Trophoblast cell (in vitro differentiated cells and primary cell): ENCODE measurements around the gene CDK6.

Experiments used
- DNase-seq, 2 donors: peaks; one replicate each; pipeline ENCODE4 v3.0.0-alpha.2; 2016
- H2AFZ ChIP-seq: 2 replicates; pipeline ENCODE4 v1.6.1; 2013; ENCODE audit warnings: low read length, moderate library complexity, mild to moderate bottlenecking; ENCODE audit not compliant: insufficient read depth, poor library complexity
- H2AK5ac ChIP-seq: 2 replicates; pipeline ENCODE4 v1.6.1; 2013; ENCODE audit warnings: mild to moderate bottlenecking, low read length
- H2BK120ac ChIP-seq: 2 replicates; pipeline ENCODE4 v1.6.1; 2013; ENCODE audit warnings: low read length, mild to moderate bottlenecking, moderate library complexity; ENCODE audit not compliant: insufficient read depth, poor library complexity
- H2BK12ac ChIP-seq: 2 replicates; pipeline ENCODE4 v1.6.1; 2013; ENCODE audit warnings: mild to moderate bottlenecking, low read length, moderate library complexity
- H2BK5ac ChIP-seq: 2 replicates; pipeline ENCODE4 v1.6.1; 2013; ENCODE audit warnings: low read length, low read depth, moderate library complexity, mild to moderate bottlenecking; ENCODE audit not compliant: poor library complexity
- H3K14ac ChIP-seq: 2 replicates; pipeline ENCODE4 v1.6.1; 2013; ENCODE audit warnings: mild to moderate bottlenecking, low read length
- H3K18ac ChIP-seq: 2 replicates; pipeline ENCODE4 v1.6.1; 2013; ENCODE audit warnings: mild to moderate bottlenecking, low read length
- H3K23ac ChIP-seq: 2 replicates; pipeline ENCODE4 v1.6.1; 2013; ENCODE audit warnings: low read length
- H3K27ac ChIP-seq: 2 replicates; pipeline ENCODE4 v1.5.1; 2013; ENCODE audit warnings: low read depth, mild to moderate bottlenecking, inconsistent platforms, low read length, moderate library complexity
- H3K27me3 ChIP-seq: 2 replicates; pipeline ENCODE4 v1.6.1; 2013; ENCODE audit warnings: inconsistent platforms, mild to moderate bottlenecking, low read length, moderate library complexity; ENCODE audit not compliant: insufficient read depth
- H3K36me3 ChIP-seq, 2 experiments: 1 replicate in 1 of 2; 2 replicates in 1 of 2; pipeline ENCODE4 v1.6.1; 2013; ENCODE audit warnings: low read length in 2 of 2, mild to moderate bottlenecking in 2 of 2, moderate library complexity in 1 of 2; ENCODE audit not compliant: insufficient read depth in 2 of 2, control insufficient read depth in 1 of 2
- H3K4ac ChIP-seq: 2 replicates; pipeline ENCODE4 v1.6.1; 2013; ENCODE audit warnings: low read depth, mild to moderate bottlenecking, low read length, moderate library complexity
- H3K4me1 ChIP-seq, 2 experiments: 1 replicate in 1 of 2; 2 replicates in 1 of 2; pipeline ENCODE4 v1.6.1; 2013; ENCODE audit warnings: low read length in 2 of 2, mild to moderate bottlenecking in 2 of 2, moderate library complexity in 1 of 2; ENCODE audit not compliant: insufficient read depth in 2 of 2, control insufficient read depth in 1 of 2
- H3K4me2 ChIP-seq: 2 replicates; pipeline ENCODE4 v1.6.1; 2013; ENCODE audit warnings: inconsistent platforms, mild to moderate bottlenecking, low read length, moderate library complexity
- H3K4me3 ChIP-seq: 2 replicates; pipeline ENCODE4 v1.5.1; 2013; ENCODE audit warnings: mild to moderate bottlenecking, low read depth, low read length, inconsistent platforms
- H3K79me1 ChIP-seq: one replicate; pipeline ENCODE4 v1.6.1; 2013; ENCODE audit warnings: low read length
- H3K79me2 ChIP-seq: 2 replicates; pipeline ENCODE4 v1.6.1; 2013; ENCODE audit warnings: low read length, mild to moderate bottlenecking; ENCODE audit not compliant: control insufficient read depth, insufficient read depth, poor library complexity
- H3K9ac ChIP-seq: 2 replicates; pipeline ENCODE4 v1.6.1; 2013; ENCODE audit warnings: mild to moderate bottlenecking, low read length
- H3K9me3 ChIP-seq: 2 replicates; pipeline ENCODE4 v1.6.1; 2013; ENCODE audit warnings: low read depth, mild to moderate bottlenecking, control low read depth, inconsistent platforms, low read length; ENCODE audit not compliant: insufficient read depth
- H4K12ac ChIP-seq: 2 replicates; pipeline ENCODE4 v1.6.1; 2013; ENCODE audit warnings: low read depth, mild to moderate bottlenecking, low read length, moderate library complexity
- H4K8ac ChIP-seq: 2 replicates; pipeline ENCODE4 v1.6.1; 2013; ENCODE audit warnings: low read depth, mild to moderate bottlenecking, low read length, moderate library complexity
- H4K91ac ChIP-seq: one replicate; pipeline ENCODE4 v1.6.1; 2013; ENCODE audit warnings: low read depth, mild to moderate bottlenecking, low read length, moderate library complexity
- WGBS: extraction: QIAGEN DNeasy Blood & Tissue Kit; methylation state at CpG from one replicate; pipeline ENCODE4 v1.1.7; 2013; ENCODE audit warnings: missing lambda C conversion rate; ENCODE audit not compliant: insufficient read length, insufficient coverage; ENCODE audit errors: extremely low coverage; 5-methylcytosine and 5-hydroxymethylcytosine counted together

CDK6 gene

GRCh38 chr7:92875719-92876118, 39.3 kb upstream of the CDK6 start:
- peaks cover 3 to 10% of the 10 kb centered on the region in 2 experiments for H3K4me1 ChIP-seq
- no peak overlapping the region for H3K23ac ChIP-seq
- no peak overlapping the region for H3K4me3 ChIP-seq
- H2BK120ac ChIP-seq, result no peak overlapping the region
- H3K4me2 ChIP-seq, result no peak overlapping the region
- H2AFZ ChIP-seq, result no peak overlapping the region
- no peaks in the 10 kb centered on the region for H3K36me3 ChIP-seq
- H4K12ac ChIP-seq, result no peak overlapping the region
- DNase-seq, result peak in 1 of 2 donors; percentile 11
- H3K27ac ChIP-seq, result no peak overlapping the region
- H3K18ac ChIP-seq, result peak overlapping the region; percentile 51
- no CpG with 5 or more reads among the region's 2 CpGs for WGBS
- H3K27me3 ChIP-seq, result no peaks in the 10 kb centered on the region
- peak overlapping the region; percentile 38 for H3K14ac ChIP-seq
- H4K91ac ChIP-seq, result peak overlapping the region; percentile 55
- peak overlapping the region; percentile 84 for H2BK12ac ChIP-seq
- no peak overlapping the region for H2BK5ac ChIP-seq
- H3K79me2 ChIP-seq, result no peaks in the 10 kb centered on the region
- peaks cover 2% of the 10 kb centered on the region for H3K9me3 ChIP-seq
- no peak overlapping the region for H4K8ac ChIP-seq
- peaks cover 2% of the 10 kb centered on the region for H3K79me1 ChIP-seq
- no peak overlapping the region for H3K4ac ChIP-seq
- no peak overlapping the region for H3K9ac ChIP-seq
- H2AK5ac ChIP-seq, result peak overlapping the region; percentile 52

DNA sequence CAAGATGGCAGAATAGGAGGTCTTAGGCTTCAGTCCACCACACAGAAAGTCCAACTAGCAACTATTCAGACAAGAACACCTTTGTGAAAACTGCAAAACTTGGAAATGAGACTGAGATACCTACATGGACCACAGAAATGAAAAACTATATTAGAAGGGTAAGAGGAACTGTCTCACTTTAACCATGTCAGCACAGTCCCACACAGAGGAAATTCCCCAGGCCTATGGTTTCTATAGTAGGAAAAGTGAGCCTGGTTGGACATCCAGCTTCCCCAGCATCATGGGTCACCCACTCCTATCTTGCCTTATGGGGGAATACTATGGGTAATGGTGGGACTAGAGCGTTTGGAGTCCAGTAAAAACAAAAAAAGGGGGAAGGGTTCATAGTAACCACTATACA, 38.8 kb upstream of the CDK6 start:
- no peak overlapping the region for H3K18ac ChIP-seq
- no peak overlapping the region for H2BK12ac ChIP-seq
- no peak overlapping the region for H4K8ac ChIP-seq
- H3K14ac ChIP-seq, result no peak overlapping the region
- no CpG with 5 or more reads among the region's 1 CpG for WGBS
- no peaks in the 10 kb centered on the region for H3K27me3 ChIP-seq
- no peak overlapping the region for H2AFZ ChIP-seq
- H3K4me2 ChIP-seq, result no peak overlapping the region
- H3K9ac ChIP-seq, result no peak overlapping the region
- no peaks in the 10 kb centered on the region for H3K79me2 ChIP-seq
- H3K4me3 ChIP-seq, result no peak overlapping the region
- H3K4me1 ChIP-seq, result peaks cover 3 to 10% of the 10 kb centered on the region in 2 experiments
- no peak overlapping the region for H2AK5ac ChIP-seq
- H4K91ac ChIP-seq, result no peak overlapping the region
- peak overlapping the region; percentile 45 for H2BK120ac ChIP-seq
- no peak overlapping the region for H3K4ac ChIP-seq
- DNase-seq, result no peak
- H3K27ac ChIP-seq, result no peak overlapping the region
- H2BK5ac ChIP-seq, result no peak overlapping the region
- H3K9me3 ChIP-seq, result peaks cover 2% of the 10 kb centered on the region
- no peak overlapping the region for H3K23ac ChIP-seq
- H4K12ac ChIP-seq, result no peak overlapping the region
- no peaks in the 10 kb centered on the region for H3K36me3 ChIP-seq
- peaks cover 2% of the 10 kb centered on the region for H3K79me1 ChIP-seq

- Histone ChIP-seq H3K4me1 (peaks cover 3 to 10% of the 10 kb centered on the region in 2 experiments), H3K79me1 (peaks cover 2% of the 10 kb centered on the region), H3K36me3 (no peaks in the 10 kb centered on the region), H3K9ac (no peak overlapping the region), H4K8ac (no peak overlapping the region), H3K4ac (no peak overlapping the region), H2BK5ac (no peak overlapping the region), H3K14ac (no peak overlapping the region), H2AK5ac (no peak overlapping the region), H4K91ac (no peak overlapping the region), H4K12ac (no peak overlapping the region), H3K27me3 (no peaks in the 10 kb centered on the region), H3K18ac (no peak overlapping the region), H3K79me2 (no peaks in the 10 kb centered on the region), H3K4me3 (no peak overlapping the region), H3K9me3 (peaks cover 2% of the 10 kb centered on the region), H2BK120ac (no peak overlapping the region), H3K23ac (no peak overlapping the region), H3K4me2 (no peak overlapping the region), H2BK12ac (no peak overlapping the region), H3K27ac (no peak overlapping the region), H2AFZ (no peak overlapping the region)
- WGBS, result no CpG with 5 or more reads among the region's 1 CpG
- no peak for DNase-seq
Measured at GRCh38 chr7:92874567-92874966, 38.2 kb upstream of the CDK6 start.

- Histone ChIP-seq H3K4me3 (no peak overlapping the region), H3K4me1 (peaks cover 3 to 10% of the 10 kb centered on the region in 2 experiments), H3K18ac (no peak overlapping the region), H2BK120ac (no peak overlapping the region), H3K23ac (no peak overlapping the region), H3K4ac (no peak overlapping the region), H4K12ac (no peak overlapping the region), H4K91ac (no peak overlapping the region), H3K4me2 (no peak overlapping the region), H3K9ac (no peak overlapping the region), H3K27me3 (no peaks in the 10 kb centered on the region), H3K9me3 (peaks cover 2% of the 10 kb centered on the region), H3K79me1 (peaks cover 2% of the 10 kb centered on the region), H2BK5ac (no peak overlapping the region), H3K14ac (no peak overlapping the region), H3K79me2 (no peaks in the 10 kb centered on the region), H3K36me3 (no peaks in the 10 kb centered on the region), H3K27ac (no peak overlapping the region), H2AFZ (no peak overlapping the region), H2BK12ac (no peak overlapping the region), H4K8ac (no peak overlapping the region), H2AK5ac (no peak overlapping the region)
- no peak for DNase-seq
- no CpG with 5 or more reads among the region's 2 CpGs for WGBS
Measured at GRCh38 chr7:92873776-92874175, 37.4 kb upstream of the CDK6 start.
